Prostate gland (tissue), 2 donors: ENCODE results near the gene TFPI.

ENCODE experiments used
- CTCF ChIP-seq, 4 experiments: fragments of 200-600 bp in 2 of 4; fragments of 450-650 bp in 2 of 4; sonication (generic) in 2 of 4; IDR thresholded peaks; 1 replicate in 3 of 4; 2 replicates in 1 of 4; pipeline ENCODE4 v1.5.1; 2016 to 2019; ENCODE audit warnings: antibody characterized with exemption in 4 of 4, mild to moderate bottlenecking in 2 of 4, moderate library complexity in 2 of 4
- POLR2A ChIP-seq: fragments of 450-650 bp; IDR thresholded peaks from one replicate; pipeline ENCODE4 v1.6.1; 2016; ENCODE audit warnings: antibody characterized with exemption, mild to moderate bottlenecking
- POLR2AphosphoS5 ChIP-seq: sonication (generic); formaldehyde crosslinking; IDR thresholded peaks from one replicate; pipeline ENCODE4 v1.6.1; 2017; ENCODE audit warnings: antibody characterized with exemption

GRCh38 chr2:187528042-187528441, 26.2 kb downstream of the TFPI start:
- TF ChIP-seq POLR2A (no peak), CTCF (IDR thresholded peaks at IDR 0.05) (no peak), POLR2AphosphoS5 (no peak)
